HFFc6 (cell line): ENCODE measurements around the gene DPP8. TPM values are rescaled to one million over a fixed set of nuclear protein-coding genes. Genes with fewer than 3 reads are reported as not detected.
A peak's percentile ranks its signal among the peaks of the same experiment; 100 is the strongest.

Experiments used
- DNase-seq: peaks from one replicate; pipeline ENCODE4 v3.0.0-alpha.2; 2018
- H3K27ac Mint-ChIP-seq: 2 replicates; pipeline ENCODE4 v1.8.0; 2020; ENCODE audit warnings: mild to moderate bottlenecking, mixed read lengths
- H3K27me3 Mint-ChIP-seq: 2 replicates; pipeline ENCODE4 v1.8.0; 2021; ENCODE audit warnings: mild to moderate bottlenecking, moderate library complexity, mixed read lengths; ENCODE audit not compliant: insufficient read depth
- H3K36me3 Mint-ChIP-seq: 2 replicates; pipeline ENCODE4 v1.8.0; 2021; ENCODE audit warnings: low read depth, mixed read lengths
- H3K4me1 Mint-ChIP-seq: 2 replicates; pipeline ENCODE4 v1.8.0; 2020; ENCODE audit warnings: low read depth, mixed read lengths
- H3K4me3 Mint-ChIP-seq: 2 replicates; pipeline ENCODE4 v1.8.0; 2020; ENCODE audit warnings: mild to moderate bottlenecking, moderate library complexity, mixed read lengths
- H3K9me3 Mint-ChIP-seq: 2 replicates; pipeline ENCODE4 v1.8.0; 2020; ENCODE audit warnings: mild to moderate bottlenecking, mixed read lengths
- CTCF ChIP-seq: fragments of 200-600 bp; sonication (generic); IDR thresholded peaks from 2 replicates; pipeline ENCODE4 v1.5.0; 2021; ENCODE audit warnings: antibody characterized with exemption, mild to moderate bottlenecking
- total RNA-seq, 6 experiments: library from RNA; stranded (reverse); fragmentation: NEBNext Ultra II Directional; extraction: Animal tissue kit (Norgen Biotek cat#: 25700); gene quantifications; 2 replicates in 1 of 6; 3 replicates in 5 of 6; pipeline ENCODE4 v1.2.3, GENCODE V29; 2021

The DPP8 gene
- total RNA-seq, 6 experiments from 2014 or later: 24.9 to 34.9 (median 30.9) TPM

DNA sequence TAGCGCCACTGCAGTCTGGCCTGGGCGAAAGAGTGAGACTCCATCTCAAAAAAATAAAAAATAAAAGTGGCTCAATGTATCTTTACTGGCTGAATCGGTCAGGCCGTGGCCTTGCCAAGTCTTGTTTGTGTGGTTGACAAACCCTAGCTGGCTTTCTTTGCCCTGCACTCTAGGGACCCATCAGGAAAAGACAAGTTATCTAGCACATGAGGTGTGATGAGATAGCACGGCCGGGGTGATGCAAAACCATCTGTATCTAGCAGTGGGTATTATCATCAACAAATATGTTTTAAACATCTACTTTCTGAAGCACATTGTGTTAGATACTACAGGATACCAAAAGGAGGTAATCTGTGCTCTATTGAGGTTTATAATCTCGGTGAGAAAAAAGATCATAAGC lies 3.9 kb upstream of the DPP8 start:
- peaks cover 19% of the 10 kb centered on the region for H3K4me1 Mint-ChIP-seq
- no peak for DNase-seq
- peaks cover 1% of the 10 kb centered on the region for H3K27me3 Mint-ChIP-seq
- TF ChIP-seq CTCF: no peak
- H3K9me3 Mint-ChIP-seq: no peaks in the 10 kb centered on the region
- no peak overlapping the region for H3K4me3 Mint-ChIP-seq
- peaks cover 7% of the 10 kb centered on the region for H3K36me3 Mint-ChIP-seq
- no peak overlapping the region for H3K27ac Mint-ChIP-seq

GRCh38 chr15:65518633-65519285 lies 1.3 kb upstream of the DPP8 start:
- no peak for TF ChIP-seq CTCF

GRCh38 chr15:65517866-65518207 lies 348 bp upstream of the DPP8 start:
- peaks cover 9% of the 10 kb centered on the region for H3K36me3 Mint-ChIP-seq
- DNase-seq: no peak

More at GRCh38 chr15:65518633-65519285, 1.3 kb upstream of the DPP8 start:
- Mint-ChIP-seq H3K27ac (no peak overlapping the region), H3K4me3 (no peak overlapping the region), H3K4me1 (peaks cover 23% of the 10 kb centered on the region), H3K27me3 (peaks cover 1% of the 10 kb centered on the region; the same call in 1 of the 2 replicates), H3K9me3 (no peaks in the 10 kb centered on the region), H3K36me3 (peaks cover 9% of the 10 kb centered on the region)
- no peak for DNase-seq

GRCh38 chr15:65512807-65513416 lies 4.6 kb downstream of the DPP8 start:
- no peaks in the 10 kb centered on the region for H3K27me3 Mint-ChIP-seq
- no peak overlapping the region for H3K27ac Mint-ChIP-seq
- no peaks in the 10 kb centered on the region for H3K9me3 Mint-ChIP-seq
- H3K4me3 Mint-ChIP-seq: no peak overlapping the region
- TF ChIP-seq CTCF: no peak
- no peak for DNase-seq
- H3K36me3 Mint-ChIP-seq: peaks cover 27% of the 10 kb centered on the region
- H3K4me1 Mint-ChIP-seq: peaks cover 23% of the 10 kb centered on the region

More at GRCh38 chr15:65517866-65518207, 348 bp upstream of the DPP8 start:
- peak overlapping the region; percentile 82 for H3K27ac Mint-ChIP-seq
- peak overlapping the region; percentile 95 for H3K4me3 Mint-ChIP-seq
- peaks cover 1% of the 10 kb centered on the region; the same call in 1 of the 2 replicates for H3K27me3 Mint-ChIP-seq
- peaks cover 23% of the 10 kb centered on the region for H3K4me1 Mint-ChIP-seq
- TF ChIP-seq CTCF: peak; percentile 63
- no peaks in the 10 kb centered on the region for H3K9me3 Mint-ChIP-seq

DNA sequence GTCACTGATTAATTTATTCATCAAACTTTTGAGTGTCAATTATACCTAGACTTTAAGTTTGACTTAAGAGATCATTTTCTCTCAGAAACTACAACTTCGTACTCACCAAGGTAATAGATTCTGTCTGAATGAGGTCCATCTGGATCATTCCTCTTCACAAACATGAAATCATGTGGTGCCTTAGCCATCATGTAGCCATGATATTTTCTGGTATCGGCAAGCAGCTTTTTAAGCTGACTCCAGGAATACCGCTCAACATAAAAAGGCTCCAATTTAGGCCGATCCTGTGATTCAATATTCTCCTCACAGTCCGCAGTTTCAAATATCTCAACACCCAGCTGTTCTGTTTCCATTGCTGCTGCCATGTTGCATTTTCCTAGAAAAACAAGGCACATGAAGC lies 5.3 kb downstream of the DPP8 start:
- Mint-ChIP-seq H3K27ac (no peak overlapping the region), H3K4me1 (peaks cover 18% of the 10 kb centered on the region), H3K4me3 (no peak overlapping the region), H3K27me3 (no peaks in the 10 kb centered on the region), H3K36me3 (peaks cover 27% of the 10 kb centered on the region), H3K9me3 (no peaks in the 10 kb centered on the region)
- no peak for DNase-seq
- TF ChIP-seq CTCF: no peak
